ENCODE measurements around the gene BDP1.
"Not testable (repeated sequence)": the region's sequence is repeated elsewhere in the genome, so short reads cannot be mapped to it uniquely, and the experiment has no call there.

The BDP1 gene, protein sequence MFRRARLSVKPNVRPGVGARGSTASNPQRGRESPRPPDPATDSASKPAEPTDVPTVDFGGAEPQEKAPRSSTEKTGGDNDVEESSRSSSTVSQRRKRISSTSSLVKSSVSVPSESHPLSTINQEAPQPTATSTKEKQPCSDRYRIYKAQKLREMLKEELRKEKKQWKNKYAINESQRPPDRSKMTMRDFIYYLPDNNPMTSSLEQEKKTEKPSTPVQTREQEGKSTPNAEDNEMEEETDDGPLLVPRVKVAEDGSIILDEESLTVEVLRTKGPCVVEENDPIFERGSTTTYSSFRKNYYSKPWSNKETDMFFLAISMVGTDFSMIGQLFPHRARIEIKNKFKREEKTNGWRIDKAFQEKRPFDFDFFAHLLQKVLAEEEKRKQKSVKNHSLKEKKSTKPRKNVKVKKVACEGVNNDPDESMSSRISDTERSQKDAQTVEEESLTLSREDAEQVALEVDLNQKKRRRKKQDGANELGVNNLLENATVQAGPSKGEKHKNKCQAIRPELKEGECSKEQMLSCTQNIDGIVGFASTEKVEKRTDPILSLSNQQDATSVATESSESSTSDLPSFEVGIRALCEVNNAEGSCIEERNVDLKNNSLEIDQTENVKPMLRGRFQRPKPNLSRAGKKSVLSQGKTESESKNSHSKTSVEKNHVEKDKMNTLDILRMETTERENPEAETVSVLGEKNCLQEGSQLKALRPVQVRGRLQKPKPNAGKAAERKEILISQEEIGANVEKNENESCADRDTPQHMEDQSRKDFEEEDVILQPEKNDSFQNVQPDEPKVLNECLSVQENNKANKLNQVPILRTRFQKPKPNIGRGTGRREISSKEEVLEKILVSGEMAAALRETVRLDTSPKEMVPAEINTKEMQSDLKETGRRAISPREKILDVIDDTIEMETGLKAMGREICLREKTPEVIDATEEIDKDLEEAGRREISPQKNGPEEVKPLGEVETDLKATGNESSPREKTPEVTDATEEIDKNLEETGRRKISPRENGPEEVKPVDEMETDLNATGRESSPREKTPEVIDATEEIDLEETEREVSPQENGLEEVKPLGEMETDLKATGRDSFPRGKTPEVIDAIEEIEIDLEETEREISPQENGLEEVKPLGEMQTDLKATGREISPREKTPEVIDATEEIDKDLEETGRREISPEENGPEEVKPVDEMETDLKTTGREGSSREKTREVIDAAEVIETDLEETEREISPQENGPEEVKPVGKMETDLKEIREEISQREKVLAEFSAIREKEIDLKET (N-terminal part only)

DNA sequence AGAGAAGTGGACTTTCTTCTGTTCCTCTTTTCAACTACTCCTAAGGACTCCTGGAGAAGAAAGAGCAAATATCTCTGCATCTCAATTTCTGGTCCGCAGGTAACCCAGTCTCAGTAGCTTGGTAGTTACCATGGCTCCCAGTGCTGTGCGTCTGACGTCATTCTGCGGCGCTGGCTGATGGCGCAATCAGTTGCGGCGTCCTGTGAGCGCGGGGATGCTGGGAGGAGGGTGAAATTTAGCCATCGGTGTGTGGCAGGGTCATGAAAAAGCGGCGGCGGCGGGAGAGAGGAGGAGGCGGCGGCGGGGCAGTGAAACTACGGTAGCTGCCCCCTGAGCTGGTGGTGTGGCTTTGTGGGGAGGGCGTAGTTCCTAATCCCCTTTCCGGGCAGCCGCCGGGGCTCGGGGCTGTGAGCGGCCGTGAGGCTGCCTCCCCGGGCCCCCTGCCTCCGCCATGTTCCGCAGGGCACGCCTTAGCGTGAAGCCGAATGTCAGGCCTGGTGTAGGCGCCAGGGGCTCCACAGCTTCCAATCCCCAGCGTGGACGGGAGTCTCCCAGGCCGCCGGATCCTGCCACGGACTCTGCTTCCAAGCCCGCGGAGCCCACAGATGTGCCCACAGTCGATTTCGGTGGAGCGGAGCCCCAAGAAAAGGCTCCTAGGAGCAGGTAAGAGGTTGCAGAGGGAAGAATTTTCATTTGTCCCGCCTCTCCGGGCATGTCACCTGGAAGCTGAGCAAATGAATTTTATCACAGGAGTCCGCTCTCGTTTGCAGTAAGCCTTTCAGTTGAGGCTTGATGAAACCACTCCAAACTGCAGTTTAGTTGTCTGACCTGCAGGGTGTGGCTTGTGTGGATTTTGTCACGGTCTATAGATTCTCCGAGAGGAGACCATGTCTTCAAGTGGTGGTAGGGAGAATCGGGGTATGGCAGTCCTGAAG, at the start of gene BDP1:
Gene BDP1 (plus strand): TSS at position 225 of the 935 bp plus-strand sequence. CDS start 227 bp downstream, at position 452.
- DNase-seq (ENCODE audit: low spot score), result peak; percentile 97

DNA sequence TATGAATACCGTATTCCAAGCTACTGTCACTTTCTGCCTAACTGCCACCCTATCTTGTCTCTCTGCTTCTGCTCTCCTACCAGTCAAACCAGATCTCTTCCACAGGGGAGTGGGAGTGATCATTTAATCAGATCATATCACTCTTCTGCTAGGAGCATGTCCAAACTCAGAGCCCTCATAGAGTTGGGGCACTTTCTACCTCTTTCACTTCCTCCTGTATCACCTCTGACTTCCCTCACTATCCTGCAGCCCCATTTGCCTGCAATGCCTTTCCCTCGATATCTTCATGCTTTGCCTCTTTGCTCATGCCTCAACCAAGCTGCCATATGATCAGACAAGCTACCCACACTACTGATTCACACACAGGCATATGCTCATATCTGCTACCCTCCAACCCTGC, 45.4 kb upstream of the BDP1 start:
- DNase-seq (ENCODE audit: low spot score), result not testable (repeated sequence)

DNA sequence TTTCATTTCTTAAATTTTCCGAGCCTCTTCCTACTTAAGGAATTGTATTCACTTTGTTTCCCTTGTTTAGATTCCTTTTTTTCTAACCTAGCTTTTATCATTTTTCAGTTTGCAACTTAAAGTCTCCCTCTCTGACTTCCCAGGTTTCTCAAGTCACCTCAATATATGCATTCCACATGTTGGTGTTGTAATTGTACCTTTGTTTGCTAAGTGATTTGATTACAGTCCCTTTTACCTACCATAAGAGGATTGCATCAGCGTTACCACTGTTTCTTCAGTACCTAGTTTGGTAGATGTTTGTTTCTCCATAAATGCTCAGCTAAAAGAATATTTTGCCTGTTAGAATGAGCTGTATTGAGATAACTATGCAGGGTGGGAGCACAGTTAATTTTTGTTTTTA, 39.8 kb upstream of the BDP1 start:
- DNase-seq (ENCODE audit: low spot score), result not testable (repeated sequence)

DNA sequence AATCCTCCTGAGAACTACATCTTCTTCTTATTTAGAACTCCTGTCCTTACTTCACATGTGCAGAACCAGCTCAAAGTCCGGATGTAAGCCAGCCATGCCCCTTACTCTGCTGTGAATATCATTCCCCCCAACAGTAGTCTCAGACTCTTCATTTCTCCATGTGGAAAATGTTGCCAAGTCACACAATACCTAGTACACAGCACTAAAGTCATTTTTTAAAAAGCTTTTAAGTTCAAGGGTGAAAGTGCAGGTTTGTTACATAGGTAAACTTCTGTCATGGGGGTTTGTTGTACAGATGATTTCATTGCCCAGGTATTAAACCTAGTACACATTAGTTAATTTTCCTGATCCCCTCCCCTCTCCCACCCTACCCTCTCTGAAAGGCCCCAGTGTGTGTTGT, 37.4 kb upstream of the BDP1 start:
- not testable (repeated sequence) for DNase-seq (ENCODE audit: low spot score)

DNA sequence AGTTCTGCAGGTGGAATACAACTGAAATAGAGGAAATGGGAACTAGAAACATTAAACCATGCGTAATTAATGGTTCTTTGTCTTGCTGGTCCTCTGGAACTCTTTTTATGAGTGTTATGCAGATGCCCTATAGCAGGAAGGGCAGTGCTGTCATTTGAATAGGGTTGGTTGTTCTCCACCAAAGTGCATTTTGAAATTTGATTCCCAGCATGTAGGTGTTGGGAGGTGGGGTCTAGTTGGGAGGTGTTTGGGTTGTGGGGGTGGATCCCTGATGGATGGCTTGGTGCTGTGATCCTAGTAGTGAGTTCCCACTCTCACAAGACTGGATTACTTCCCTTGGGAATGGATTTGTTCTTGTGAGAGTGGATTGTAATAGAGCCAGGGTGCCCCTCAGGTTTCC, 34.2 kb upstream of the BDP1 start:
- DNase-seq (ENCODE audit: low spot score), result not testable (repeated sequence)

DNA sequence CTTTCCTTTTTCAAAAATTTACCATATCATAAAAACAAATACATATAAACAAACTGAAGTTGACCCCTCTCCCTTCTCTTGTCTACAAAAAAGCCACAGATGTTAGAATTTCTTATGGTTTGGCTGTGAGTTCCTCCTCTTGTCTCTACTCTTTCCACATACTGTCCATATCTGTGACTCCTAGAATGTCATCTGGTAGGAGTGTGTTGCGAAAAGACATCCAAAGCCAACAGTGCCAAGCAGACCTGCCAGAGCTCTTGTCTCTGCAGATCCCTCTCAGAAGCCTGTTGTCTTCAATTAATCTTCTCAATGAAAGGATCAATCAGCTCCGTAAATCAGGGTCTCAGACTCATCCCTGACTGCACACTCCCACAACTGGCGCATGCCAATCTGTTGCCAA, 31.6 kb upstream of the BDP1 start:
- not testable (repeated sequence) for DNase-seq (ENCODE audit: low spot score)

DNA sequence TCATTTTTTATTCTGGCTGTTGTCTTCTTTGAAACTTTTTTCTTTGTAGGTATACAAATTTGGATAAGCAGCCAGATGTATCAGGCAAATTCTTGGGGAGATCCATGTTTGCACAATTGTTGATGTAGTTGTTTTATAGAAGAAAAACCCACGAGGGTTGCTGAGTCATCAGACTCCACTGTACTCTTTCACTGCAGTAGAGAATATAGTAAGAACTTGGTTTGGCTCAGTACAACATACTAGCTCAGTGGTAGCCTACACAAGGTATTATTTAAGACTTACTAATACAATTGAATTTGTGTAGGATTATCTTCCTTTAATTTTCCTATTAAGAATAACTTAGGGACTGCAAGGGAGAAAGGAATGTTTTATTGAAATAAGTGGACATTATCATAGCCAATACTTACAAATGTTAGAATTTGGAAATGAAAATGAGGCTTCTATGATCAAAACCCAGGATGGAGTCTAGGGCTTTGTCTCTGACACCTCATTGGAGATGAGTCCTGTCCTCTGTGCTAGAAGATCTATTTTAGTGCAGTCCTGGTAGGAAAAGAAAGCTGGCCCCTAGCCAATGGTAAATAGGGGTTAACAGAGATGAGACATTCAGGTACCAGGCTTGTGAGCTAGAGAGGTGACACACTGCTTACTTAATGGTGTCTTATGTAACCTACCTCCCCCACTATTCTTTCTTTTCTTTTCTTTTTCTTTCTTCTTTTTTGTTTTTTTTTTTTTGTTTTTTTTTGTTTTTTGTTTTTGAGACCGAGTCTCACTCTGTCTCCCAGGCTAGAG, 28.6 kb upstream of the BDP1 start:
- DNase-seq (ENCODE audit: low spot score), result not testable (repeated sequence)

DNA sequence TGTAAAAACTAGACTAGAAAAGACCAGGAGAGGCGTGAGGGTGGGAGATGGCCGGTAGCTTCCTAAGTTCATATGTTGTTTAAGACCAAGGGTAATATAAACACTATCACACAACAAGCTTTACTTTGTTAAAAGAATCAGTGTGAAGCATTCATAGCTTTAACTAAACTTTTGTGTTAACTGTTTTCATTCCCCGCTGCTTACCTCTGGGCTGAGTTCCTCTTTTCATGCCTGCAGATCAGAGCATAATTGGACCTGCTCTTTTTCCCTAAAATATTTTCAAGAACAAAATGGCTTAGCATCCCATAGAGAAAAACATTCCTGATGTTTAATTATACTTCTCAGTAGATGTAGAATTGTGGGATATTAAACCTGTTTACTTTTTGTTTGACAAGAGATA, 23.0 kb upstream of the BDP1 start:
- not testable (repeated sequence) for DNase-seq (ENCODE audit: low spot score)

DNA sequence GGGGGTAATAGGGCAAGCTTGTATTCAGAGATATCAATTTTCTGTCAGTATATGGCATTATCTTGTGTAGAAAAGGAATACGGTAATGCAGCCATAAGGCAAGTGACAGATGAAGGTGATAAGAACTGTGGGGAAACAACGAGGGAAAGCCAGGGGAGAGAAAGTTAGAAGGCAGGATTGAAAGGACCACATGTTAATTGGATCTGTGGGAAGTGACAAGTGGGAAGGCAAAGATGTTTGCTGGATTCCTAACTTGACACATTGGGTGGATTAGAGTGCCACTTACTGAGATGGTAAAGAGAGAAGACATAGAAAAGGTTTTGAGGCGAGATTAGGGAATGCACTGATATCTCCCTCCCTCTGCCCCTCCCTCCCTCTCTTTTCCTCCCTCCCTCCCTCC, 20.6 kb upstream of the BDP1 start:
- DNase-seq (ENCODE audit: low spot score), result not testable (repeated sequence)

DNA sequence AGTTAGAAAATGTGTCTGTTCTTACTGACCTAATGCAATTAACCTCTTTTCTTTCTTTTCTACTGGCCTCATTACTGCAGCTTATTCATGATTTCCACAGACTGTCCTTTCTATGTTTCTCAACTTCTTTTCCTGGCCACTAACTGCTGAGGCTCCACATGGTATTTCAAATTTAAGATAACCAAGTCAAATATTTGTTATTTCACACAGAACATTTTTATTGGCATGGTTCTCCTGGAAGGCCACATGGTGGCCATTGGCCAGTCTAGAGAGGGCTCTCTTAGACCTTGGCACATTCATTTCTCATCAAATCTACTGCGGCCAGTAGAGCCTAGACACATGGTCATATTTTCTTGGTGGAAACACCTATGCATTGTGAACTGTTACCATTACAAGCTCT, 13.9 kb upstream of the BDP1 start:
- not testable (repeated sequence) for DNase-seq (ENCODE audit: low spot score)

DNA sequence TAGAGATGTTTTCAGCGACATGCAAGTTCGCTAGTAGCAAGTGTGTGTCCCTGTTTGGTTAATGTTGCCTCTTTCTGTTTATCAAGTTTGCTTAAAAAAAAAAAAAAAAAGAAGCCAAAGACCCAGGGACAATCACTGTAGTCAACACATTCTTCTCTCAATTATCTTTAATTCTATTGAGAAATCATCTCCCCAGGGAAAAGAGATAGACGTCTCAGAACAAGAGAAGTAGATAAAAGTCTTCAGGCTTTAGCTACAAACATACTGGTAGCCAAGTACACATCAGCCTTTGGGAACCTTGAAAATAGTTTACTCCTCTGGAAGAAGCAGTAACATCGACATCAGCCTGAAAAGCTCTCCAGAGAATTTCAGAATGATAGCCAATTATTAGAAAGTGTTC, 11.6 kb upstream of the BDP1 start:
- not testable (repeated sequence) for DNase-seq (ENCODE audit: low spot score)

DNA sequence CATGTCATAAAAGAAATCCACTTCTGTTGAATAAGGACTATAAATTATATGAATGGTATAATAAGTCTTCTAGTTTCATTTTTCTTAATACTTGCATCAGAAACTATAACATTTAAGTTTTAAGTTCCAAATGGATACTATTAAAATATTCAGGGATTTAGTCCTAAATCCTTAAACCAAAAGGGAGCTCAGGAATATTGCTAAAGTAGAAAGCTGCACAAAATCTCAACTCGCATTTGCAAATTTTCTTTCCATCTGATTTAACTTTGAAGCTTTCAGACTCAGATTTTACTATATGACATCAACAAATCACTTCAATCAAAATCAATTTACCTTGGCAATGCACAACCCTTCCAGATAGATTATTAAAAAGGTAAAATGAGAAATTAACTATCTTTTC, 10.4 kb upstream of the BDP1 start:
- DNase-seq (ENCODE audit: low spot score), result not testable (repeated sequence)

DNA sequence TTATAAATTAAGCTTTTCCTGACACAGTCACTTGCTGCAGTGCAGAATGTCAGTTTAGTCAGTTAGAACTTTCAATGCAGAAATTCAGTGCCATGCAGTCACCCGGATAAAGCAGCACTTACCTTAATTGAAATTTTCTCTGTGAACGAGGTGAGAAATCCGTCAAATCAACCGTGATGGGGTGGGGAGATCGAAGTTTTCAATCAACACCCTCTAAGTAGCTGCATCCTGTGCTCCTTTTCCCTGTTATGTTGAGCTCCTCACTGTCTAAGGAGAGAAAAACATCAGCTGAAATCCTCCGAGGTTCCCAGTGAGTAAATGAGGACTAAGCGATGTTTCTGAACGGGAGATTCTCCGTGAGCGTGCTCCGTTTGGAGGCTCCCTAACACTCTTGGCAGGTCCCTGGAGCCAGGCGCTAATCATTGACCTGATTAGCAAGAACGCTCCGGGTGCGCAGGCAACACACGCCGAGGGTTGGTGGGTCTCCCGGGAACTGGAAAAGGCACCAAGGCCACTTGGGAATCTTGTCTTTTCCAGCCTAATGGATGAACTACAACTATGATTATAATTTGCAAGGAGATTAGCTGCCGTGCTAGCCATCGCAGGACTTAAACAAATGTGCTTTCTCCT, 9.8 kb upstream of the BDP1 start:
- DNase-seq (ENCODE audit: low spot score), result not testable (repeated sequence)

DNA sequence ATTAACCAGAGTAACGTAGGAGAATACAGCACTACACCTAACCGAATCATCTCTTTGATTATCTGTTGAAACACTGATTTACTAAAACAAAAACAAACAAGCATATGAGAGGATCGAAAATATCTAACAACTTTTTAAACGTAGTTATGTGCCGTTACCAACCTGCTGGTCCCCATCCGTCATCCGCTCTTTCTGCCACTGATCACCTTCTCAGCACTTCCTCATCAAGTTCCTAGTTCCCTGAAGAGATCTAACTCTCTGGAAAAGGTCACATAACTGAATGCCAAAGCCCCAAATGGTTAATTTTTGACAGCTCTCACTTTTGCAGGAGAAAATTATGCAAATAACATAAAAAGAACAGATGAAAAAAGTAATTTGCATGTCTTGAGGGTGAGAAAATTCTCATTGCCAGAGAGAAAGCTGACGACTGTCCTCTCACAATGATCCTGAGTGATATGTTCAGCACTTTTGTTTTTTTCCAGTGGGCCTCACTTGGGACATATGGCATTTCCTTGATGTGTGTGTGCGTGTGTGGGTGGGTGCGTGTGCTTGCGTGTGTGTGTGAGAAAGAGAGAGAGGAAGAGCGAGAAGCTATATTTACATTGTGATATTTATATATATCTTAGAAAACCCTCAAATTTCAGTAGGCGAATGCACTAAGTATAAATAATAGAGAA, 8.8 kb upstream of the BDP1 start:
- DNase-seq (ENCODE audit: low spot score), result not testable (repeated sequence)

DNA sequence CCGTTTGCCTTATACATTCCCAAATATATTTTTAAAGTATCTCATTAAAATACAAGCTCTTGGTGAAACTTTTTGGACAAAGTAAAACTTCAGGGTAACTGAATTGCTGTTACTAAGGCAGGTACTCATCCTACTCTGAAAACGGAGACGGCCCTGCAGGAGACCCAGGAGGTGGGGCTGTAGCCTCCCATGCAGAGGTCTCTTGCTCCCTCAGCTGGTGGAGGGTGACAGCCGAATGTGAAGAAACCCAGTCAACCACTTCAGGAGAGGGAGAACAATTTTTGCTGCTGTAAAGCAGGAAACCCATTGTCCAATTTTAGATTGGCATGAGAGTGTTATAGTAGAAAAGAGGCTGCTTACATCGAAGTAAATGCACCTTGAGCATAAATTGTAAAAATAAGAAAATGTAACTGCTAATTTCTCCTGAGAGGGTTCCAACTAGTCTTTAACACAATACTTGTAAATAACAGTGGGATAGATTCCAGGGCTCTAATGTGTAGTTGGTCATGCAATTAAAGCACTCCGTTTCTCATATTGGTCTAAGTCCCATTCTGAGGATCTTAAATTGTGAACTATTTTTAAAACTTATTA, 8.1 kb upstream of the BDP1 start:
- peak; percentile 82 for DNase-seq (ENCODE audit: low spot score)

DNA sequence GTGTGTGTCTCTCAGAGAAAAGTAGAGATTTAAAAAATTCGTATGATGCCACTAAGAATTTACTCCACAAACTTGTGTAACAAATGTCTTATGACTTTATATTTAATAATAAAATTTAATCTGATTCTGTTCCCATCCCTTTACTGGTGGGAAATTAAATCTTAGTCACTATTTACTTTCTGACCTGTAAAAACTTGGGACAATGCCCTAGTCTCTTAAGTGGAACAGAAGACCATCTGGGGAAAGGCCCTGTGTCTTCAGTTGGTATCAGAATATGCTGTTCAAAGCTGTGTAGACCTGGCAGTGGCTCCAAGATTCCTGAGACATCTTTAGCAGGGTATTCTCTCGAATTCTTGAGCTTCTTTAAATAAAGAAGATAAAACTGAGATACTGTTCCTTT, 2.6 kb upstream of the BDP1 start:
- no peak for DNase-seq (ENCODE audit: low spot score)

DNA sequence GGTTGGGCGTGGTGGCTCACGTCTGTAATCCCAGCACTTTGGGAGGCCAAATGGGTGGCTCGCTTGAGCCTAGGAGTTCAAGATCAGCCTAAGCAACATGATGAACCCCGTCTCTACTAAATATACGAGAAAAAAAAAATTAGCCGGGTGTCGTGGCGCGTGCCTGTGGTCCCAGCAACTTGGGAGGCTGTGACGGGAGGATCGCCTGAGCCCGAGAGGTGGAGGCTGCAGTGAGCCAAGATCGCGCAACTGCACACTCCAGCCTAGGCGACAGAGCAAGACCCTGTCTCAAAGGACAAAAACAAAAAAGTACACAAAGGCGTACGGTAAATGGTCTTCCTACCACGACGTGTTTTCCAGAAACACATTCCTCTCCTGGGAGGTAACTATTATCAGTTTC, 538 bp upstream of the BDP1 start:
- no peak for DNase-seq (ENCODE audit: low spot score)

DNA sequence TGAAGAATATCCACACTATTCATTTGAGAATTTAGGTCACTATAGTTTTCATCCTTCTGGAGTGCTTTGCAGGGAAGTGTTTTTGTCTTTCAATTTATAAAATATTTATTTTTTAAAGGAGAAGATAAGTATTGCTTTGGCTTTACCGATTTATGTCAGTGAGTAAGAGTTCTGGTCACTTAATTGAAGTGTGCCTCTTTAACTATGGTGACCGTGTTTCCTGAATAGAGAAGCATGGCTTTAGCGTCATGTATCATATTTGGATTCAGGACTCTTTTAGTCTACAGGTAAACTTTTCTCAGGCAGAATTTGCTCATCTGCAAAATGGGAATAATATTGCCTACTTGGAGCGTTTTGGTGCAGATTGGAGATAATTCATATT, 902 bp downstream of the BDP1 start:
- no peak for DNase-seq (ENCODE audit: low spot score)

DNA sequence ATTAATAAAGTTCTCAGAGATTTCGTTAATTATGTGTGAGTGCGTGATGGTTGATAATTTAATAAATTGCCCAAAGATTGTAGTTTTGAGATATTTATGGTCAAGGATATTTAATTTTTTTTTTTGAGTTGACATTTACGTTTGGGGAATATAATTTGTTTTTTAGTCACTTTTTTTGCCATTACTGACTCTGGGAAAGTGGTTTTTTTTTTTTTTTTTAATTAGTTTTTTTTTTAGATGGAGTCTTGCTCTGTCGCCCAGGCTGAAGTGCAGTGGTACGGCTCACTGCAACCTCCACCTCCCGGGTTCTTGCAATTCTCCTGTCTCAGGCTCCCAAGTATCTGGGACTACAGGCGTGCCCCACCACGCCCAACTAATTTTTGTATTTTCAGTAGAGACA, 1.7 kb downstream of the BDP1 start:
- no peak for DNase-seq (ENCODE audit: low spot score)
